Fibroblast of the aortic adventitia (primary cell): ENCODE results near the gene SLK. TPM values are rescaled to one million over a fixed set of nuclear protein-coding genes. Genes with fewer than 3 reads are reported as not detected.
A peak's percentile ranks its signal among the peaks of the same experiment; 100 is the strongest.

Experiments used
- DNase-seq: peaks from one replicate; pipeline ENCODE4 v3.0.0-alpha.2; 2010; ENCODE audit warnings: low read depth
- H3K4me3 ChIP-seq: 2 replicates; pipeline ENCODE4 v1.5.1; 2011; ENCODE audit warnings: low read depth, mild to moderate bottlenecking, control low read depth, low read length, moderate library complexity
- CTCF ChIP-seq: IDR thresholded peaks from 2 replicates; pipeline ENCODE4 v1.5.1; 2011; ENCODE audit warnings: mild to moderate bottlenecking, low read length, control low read depth, inconsistent platforms; ENCODE audit not compliant: insufficient read depth
- total RNA-seq: library from RNA; depleted of rRNA; stranded (reverse); fragments of >200 nt; gene quantifications from 2 replicates; pipeline ENCODE4 v1.2.3, GENCODE V29; 2012; ENCODE audit warnings: low replicate concordance

SLK gene
- total RNA-seq, 1 donor: 81.3 TPM

- peak overlapping the region; percentile 73 for H3K4me3 ChIP-seq
- peak; percentile 6 for DNase-seq
- no peak for TF ChIP-seq CTCF
These were observed 3.1 kb downstream of the SLK start for GRCh38 chr10:103969857-103970627.

- H3K4me3 ChIP-seq: no peak overlapping the region
- no peak for TF ChIP-seq CTCF
- no peak for DNase-seq
These were observed 8.2 kb downstream of the SLK start for GRCh38 chr10:103975169-103975568.

- TF ChIP-seq CTCF: no peak
- no peak for DNase-seq
- H3K4me3 ChIP-seq: no peak overlapping the region
These were observed 10.3 kb downstream of the SLK start for GRCh38 chr10:103977204-103977603.

- DNase-seq: no peak
- TF ChIP-seq CTCF: no peak
- no peak overlapping the region for H3K4me3 ChIP-seq
These were observed 12.6 kb downstream of the SLK start for GRCh38 chr10:103979530-103979929.

- DNase-seq: no peak
These were observed 13.5 kb downstream of the SLK start for GRCh38 chr10:103980288-103980906.

GRCh38 chr10:103982639-103983038, 15.7 kb downstream of the SLK start:
- no peak overlapping the region for H3K4me3 ChIP-seq
- no peak for DNase-seq
- no peak for TF ChIP-seq CTCF

More at GRCh38 chr10:103980288-103980906, 13.5 kb downstream of the SLK start:
- TF ChIP-seq CTCF: no peak
- H3K4me3 ChIP-seq: no peak overlapping the region
